BLaER1 treated with 17β-estradiol and CSF1 and Interleukin-3, amounts not matched to agents 10 nM and 100 nM (cell line): ENCODE measurements around the gene SH3RF1.

ENCODE experiments used
- H3K27ac ChIP-seq, 11 experiments: shearing (Covaris generic); formaldehyde crosslinking; 2 replicates each; pipeline ENCODE4 v1.8.1; 2022
- H3K27me3 ChIP-seq, 11 experiments: shearing (Covaris generic); formaldehyde crosslinking; 2 replicates each; pipeline ENCODE4 v1.8.1; 2022
- H3K36me3 ChIP-seq, 11 experiments: shearing (Covaris generic); formaldehyde crosslinking; 2 replicates each; pipeline ENCODE4 v1.8.1; 2022
- H3K4me1 ChIP-seq, 10 experiments: shearing (Covaris generic); formaldehyde crosslinking; 2 replicates each; pipeline ENCODE4 v1.8.1; 2022
- H3K4me2 ChIP-seq, 11 experiments: shearing (Covaris generic); formaldehyde crosslinking; 2 replicates each; pipeline ENCODE4 v1.8.1; 2022
- H3K4me3 ChIP-seq, 10 experiments: shearing (Covaris generic); formaldehyde crosslinking; 2 replicates each; pipeline ENCODE4 v1.8.1; 2022
- H3K9ac ChIP-seq, 11 experiments: shearing (Covaris generic); formaldehyde crosslinking; 2 replicates each; pipeline ENCODE4 v1.8.1; 2022
- H3K9me3 ChIP-seq, 11 experiments: shearing (Covaris generic); formaldehyde crosslinking; replicated peaks in 1 of 11; 2 replicates each; pipeline ENCODE4 v1.8.1; 2022
- H4K20me1 ChIP-seq, 11 experiments: shearing (Covaris generic); formaldehyde crosslinking; 2 replicates each; pipeline ENCODE4 v1.8.1; 2022
- Cebpa-rat ChIP-seq, 11 experiments: shearing (Covaris generic); IDR thresholded peaks; 2 replicates each; pipeline ENCODE4 v1.8.1; 2022

The SH3RF1 gene

DNA sequence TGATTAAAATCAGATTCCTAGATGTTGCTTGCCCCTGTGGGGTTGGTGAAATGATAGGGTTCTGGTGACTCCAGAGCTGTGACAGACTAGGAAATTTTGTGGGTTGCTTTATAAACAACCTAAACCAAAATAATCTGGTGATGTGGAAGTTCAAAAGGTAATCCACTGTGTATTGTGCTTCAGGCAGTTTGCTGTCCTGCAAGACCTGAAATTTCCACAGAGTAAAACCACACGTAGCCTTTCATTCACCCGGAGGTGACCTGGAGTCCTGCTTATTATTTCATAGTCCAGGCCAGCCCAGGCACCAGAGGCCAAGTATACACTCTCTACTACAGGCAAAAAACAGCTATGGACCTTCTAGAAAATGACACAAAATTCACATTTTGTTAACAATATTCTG, 146.1 kb downstream of the SH3RF1 start:
- TF ChIP-seq Cebpa-rat (IDR thresholded peaks at IDR 0.05), result no peak
- Histone ChIP-seq H3K4me3 (no peak overlapping the region), H3K9me3 (no peaks in the 10 kb centered on the region), H3K27me3 (no peaks in the 10 kb centered on the region), H3K27ac (no peak overlapping the region), H4K20me1 (no peaks in the 10 kb centered on the region; a peak in 2 of 22 replicates), H3K4me2 (no peak overlapping the region), H3K4me1 (no peaks in the 10 kb centered on the region), H3K36me3 (peaks cover 68 to 100% (median 93%) of the 10 kb centered on the region in 11 experiments), H3K9ac (no peak overlapping the region)

DNA sequence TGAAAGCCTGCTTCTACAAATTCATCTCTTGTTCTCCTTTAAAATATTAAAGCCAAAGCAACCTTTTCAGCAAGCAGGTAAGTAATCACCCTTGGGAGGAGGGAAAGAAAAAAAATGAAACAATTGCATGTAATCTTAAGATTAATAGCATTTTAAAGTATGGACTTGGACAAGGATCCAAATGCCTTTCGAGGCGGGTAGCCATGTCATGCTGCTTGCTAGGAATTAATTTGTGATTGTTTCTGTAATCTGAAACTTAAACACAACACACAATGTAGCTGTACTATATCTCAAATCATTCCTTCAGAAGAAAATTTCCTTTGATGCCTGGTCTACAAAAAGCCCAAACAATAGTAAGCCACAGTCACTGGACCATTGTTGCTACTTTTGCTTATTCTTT, 148.3 kb downstream of the SH3RF1 start:
- no peaks in the 10 kb centered on the region for H3K27me3 ChIP-seq
- no peaks in the 10 kb centered on the region for H4K20me1 ChIP-seq
- H3K4me1 ChIP-seq, result no peaks in the 10 kb centered on the region
- no peak overlapping the region for H3K4me2 ChIP-seq
- no peak overlapping the region for H3K27ac ChIP-seq
- H3K4me3 ChIP-seq, result no peak overlapping the region
- no peak for TF ChIP-seq Cebpa-rat (IDR thresholded peaks at IDR 0.05)
- H3K36me3 ChIP-seq, result peaks cover 61 to 100% (median 93%) of the 10 kb centered on the region in 11 experiments
- H3K9ac ChIP-seq, result no peak overlapping the region
- H3K9me3 ChIP-seq, result no peaks in the 10 kb centered on the region

- Histone ChIP-seq H3K27ac (no peak overlapping the region), H3K4me2 (no peak overlapping the region), H3K27me3 (no peaks in the 10 kb centered on the region), H3K9ac (no peak overlapping the region), H3K4me3 (no peak overlapping the region), H3K36me3 (peaks cover 61 to 100% (median 93%) of the 10 kb centered on the region in 11 experiments), H3K4me1 (no peaks in the 10 kb centered on the region), H4K20me1 (no peaks in the 10 kb centered on the region), H3K9me3 (no peaks in the 10 kb centered on the region)
- TF ChIP-seq Cebpa-rat (IDR thresholded peaks at IDR 0.05), result no peak
Measured at GRCh38 chr4:169121861-169122382, 148.8 kb downstream of the SH3RF1 start.

DNA sequence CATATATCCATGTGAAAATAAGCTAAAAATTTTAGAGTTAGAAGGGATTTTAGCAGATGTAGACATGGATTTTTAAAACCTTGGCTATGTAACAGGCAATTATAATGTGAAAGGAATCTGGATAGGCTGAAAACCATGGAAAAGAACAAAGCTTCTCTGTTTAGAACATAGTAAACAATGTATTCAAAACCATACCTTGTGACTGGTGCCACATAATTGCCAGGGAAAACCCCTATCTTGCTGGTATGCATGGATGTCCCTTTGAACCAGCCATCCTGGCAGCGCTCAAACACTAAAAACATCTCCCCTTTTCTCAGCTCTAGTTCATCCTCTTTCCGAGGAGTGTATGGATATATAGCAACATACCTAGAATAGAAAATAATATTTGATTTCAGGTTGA, 150.1 kb downstream of the SH3RF1 start:
- no peak overlapping the region for H3K4me2 ChIP-seq
- peaks cover 0 to 7% (median 0%) of the 10 kb centered on the region in 11 experiments; a peak in 3 of 22 replicates for H4K20me1 ChIP-seq
- H3K4me1 ChIP-seq, result peaks cover 0 to 11% (median 0%) of the 10 kb centered on the region in 10 experiments; a peak in 6 of 20 replicates
- no peak for TF ChIP-seq Cebpa-rat (IDR thresholded peaks at IDR 0.05)
- no peaks in the 10 kb centered on the region for H3K9me3 ChIP-seq
- no peaks in the 10 kb centered on the region for H3K27me3 ChIP-seq
- H3K27ac ChIP-seq, result no peak overlapping the region
- H3K9ac ChIP-seq, result no peak overlapping the region
- peaks cover 64 to 100% (median 95%) of the 10 kb centered on the region in 11 experiments for H3K36me3 ChIP-seq
- no peak overlapping the region for H3K4me3 ChIP-seq

- Histone ChIP-seq H3K4me2 (no peak overlapping the region), H4K20me1 (peaks cover 0 to 7% (median 0%) of the 10 kb centered on the region in 11 experiments; a peak in 3 of 22 replicates), H3K4me1 (peaks cover 0 to 17% (median 0%) of the 10 kb centered on the region in 10 experiments; a peak in 6 of 20 replicates), H3K4me3 (no peak overlapping the region), H3K36me3 (peaks cover 70 to 100% (median 98%) of the 10 kb centered on the region in 11 experiments), H3K9me3 (no peaks in the 10 kb centered on the region), H3K9ac (no peak overlapping the region), H3K27me3 (no peaks in the 10 kb centered on the region), H3K27ac (no peak overlapping the region)
- no peak for TF ChIP-seq Cebpa-rat (IDR thresholded peaks at IDR 0.05)
Measured at GRCh38 chr4:169119536-169119935, 151.2 kb downstream of the SH3RF1 start.

GRCh38 chr4:169117591-169118081, 153.1 kb downstream of the SH3RF1 start:
- Histone ChIP-seq H3K9me3 (no peaks in the 10 kb centered on the region), H3K36me3 (peaks cover 84 to 100% (median 99%) of the 10 kb centered on the region in 11 experiments), H3K27me3 (no peaks in the 10 kb centered on the region), H4K20me1 (peaks cover 0 to 7% (median 0%) of the 10 kb centered on the region in 11 experiments; a peak in 3 of 22 replicates), H3K4me2 (no peak overlapping the region), H3K9ac (no peak overlapping the region), H3K4me1 (peaks cover 0 to 17% (median 0%) of the 10 kb centered on the region in 10 experiments; a peak in 6 of 20 replicates), H3K4me3 (no peak overlapping the region), H3K27ac (no peak overlapping the region)
- TF ChIP-seq Cebpa-rat (IDR thresholded peaks at IDR 0.05), result no peak

GRCh38 chr4:169116270-169116901, 154.4 kb downstream of the SH3RF1 start:
- Histone ChIP-seq H3K27me3 (no peaks in the 10 kb centered on the region), H3K36me3 (peaks cover 83 to 100% (median 98%) of the 10 kb centered on the region in 11 experiments), H3K9ac (no peak overlapping the region), H3K27ac (no peak overlapping the region), H3K9me3 (no peaks in the 10 kb centered on the region), H4K20me1 (peaks cover 0 to 7% (median 0%) of the 10 kb centered on the region in 11 experiments; a peak in 3 of 22 replicates), H3K4me1 (peaks cover 0 to 17% (median 0%) of the 10 kb centered on the region in 10 experiments; a peak in 6 of 20 replicates), H3K4me2 (peak overlapping the region in 2 of 11 experiments; percentile 7 to 8; a peak in 2 of 22 replicates), H3K4me3 (no peak overlapping the region)
- TF ChIP-seq Cebpa-rat (IDR thresholded peaks at IDR 0.05), result no peak

GRCh38 chr4:169115897-169116254, 154.9 kb downstream of the SH3RF1 start:
- peak overlapping the region in 2 of 11 experiments; percentile 7 to 8; a peak in 2 of 22 replicates for H3K4me2 ChIP-seq
- H3K36me3 ChIP-seq, result peaks cover 83 to 100% (median 98%) of the 10 kb centered on the region in 11 experiments
- H3K9ac ChIP-seq, result no peak overlapping the region
- no peak overlapping the region for H3K27ac ChIP-seq
- H3K27me3 ChIP-seq, result no peaks in the 10 kb centered on the region
- H3K4me1 ChIP-seq, result peaks cover 0 to 17% (median 0%) of the 10 kb centered on the region in 10 experiments; a peak in 6 of 20 replicates
- H4K20me1 ChIP-seq, result peaks cover 0 to 7% (median 0%) of the 10 kb centered on the region in 11 experiments; a peak in 3 of 22 replicates
- H3K9me3 ChIP-seq, result no peaks in the 10 kb centered on the region
- TF ChIP-seq Cebpa-rat (IDR thresholded peaks at IDR 0.05), result no peak
- H3K4me3 ChIP-seq, result no peak overlapping the region

DNA sequence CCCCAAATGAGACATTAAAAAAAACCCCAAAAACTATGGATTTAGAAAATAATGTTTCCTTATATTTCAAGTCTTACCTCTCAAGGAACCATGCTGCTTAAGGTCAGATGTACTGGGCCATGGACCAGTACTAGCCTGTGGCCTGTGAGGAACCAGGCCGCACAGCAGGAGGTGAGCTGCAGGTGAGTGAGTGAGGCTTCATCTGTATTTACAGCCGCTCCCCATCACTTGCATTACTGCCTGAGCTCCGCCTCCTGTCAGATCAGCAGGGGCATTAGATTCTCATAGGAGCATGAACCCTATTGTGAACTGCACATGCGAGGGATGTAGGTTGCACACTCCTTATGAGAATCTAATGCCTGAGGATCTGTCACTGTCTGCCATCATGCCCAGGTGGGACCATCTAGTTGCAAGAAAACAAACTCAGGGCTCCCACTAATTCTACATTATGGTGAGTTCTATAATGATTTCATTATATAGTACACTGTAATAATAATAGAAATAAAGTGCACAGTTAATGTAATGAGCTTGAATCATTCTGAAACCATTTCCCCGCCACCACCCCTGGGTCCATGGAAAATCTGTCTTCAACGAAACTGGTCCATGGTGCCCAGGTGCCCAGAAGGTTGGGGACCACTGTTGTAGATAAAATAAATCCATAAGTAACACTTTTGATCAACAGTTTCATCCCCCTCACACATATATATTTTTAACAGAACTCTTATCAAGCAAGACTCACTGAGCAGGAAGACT, 155.4 kb downstream of the SH3RF1 start:
- peaks cover 83 to 100% (median 98%) of the 10 kb centered on the region in 11 experiments for H3K36me3 ChIP-seq
- peak overlapping the region in 2 of 11 experiments; percentile 7 to 8; a peak in 2 of 22 replicates for H3K4me2 ChIP-seq
- H3K27ac ChIP-seq, result no peak overlapping the region

More for the DNA sequence above, 155.4 kb downstream of the SH3RF1 start:
- H3K27me3 ChIP-seq, result no peaks in the 10 kb centered on the region
- peaks cover 0 to 17% (median 0%) of the 10 kb centered on the region in 10 experiments; a peak in 6 of 20 replicates for H3K4me1 ChIP-seq
- H3K4me3 ChIP-seq, result no peak overlapping the region
- TF ChIP-seq Cebpa-rat (IDR thresholded peaks at IDR 0.05), result no peak
- peaks cover 0 to 7% (median 0%) of the 10 kb centered on the region in 11 experiments; a peak in 3 of 22 replicates for H4K20me1 ChIP-seq
- no peaks in the 10 kb centered on the region for H3K9me3 ChIP-seq
- no peak overlapping the region for H3K9ac ChIP-seq
